Measurements from ENCODE around the gene INTS13. TPM values are rescaled to one million over a fixed set of nuclear protein-coding genes. Genes with fewer than 3 reads are reported as not detected.

The INTS13 gene
- total RNA-seq, 1 experiment from 2014 or later, result 106 TPM

Other genes starting within 250 kb of the INTS13 start
- gene ITPR2, start 104.8 kb downstream of the INTS13 start, total RNA-seq (2014; rRNA removed; shearing (Covaris generic)), result 21.3 and 23.5 TPM in 2 replicates
- gene FGFR1OP2, start 489 bp upstream of the INTS13 start, total RNA-seq (2014; rRNA removed; shearing (Covaris generic)), result 67.3 and 79.3 TPM in 2 replicates
- 245 and 250 TPM in 2 replicates for gene TM7SF3, start 76.4 kb upstream of the INTS13 start, total RNA-seq (2014; rRNA removed; shearing (Covaris generic))
- 47.8 and 59.6 TPM in 2 replicates for gene MED21, start 84.6 kb upstream of the INTS13 start, total RNA-seq (2014; rRNA removed; shearing (Covaris generic))
- not detected in 2 replicates for gene C12orf71, start 144.6 kb upstream of the INTS13 start, total RNA-seq (2014; rRNA removed; shearing (Covaris generic))